ENCODE data around the gene CUL5.

The CUL5 gene

GRCh38 chr11:107998761-107999160 is 9.9 kb upstream of the CUL5 start:
- no peaks in the 10 kb centered on the region for H3K9me3 ChIP-seq
- no peak overlapping the region for H3K27ac ChIP-seq
- TF ChIP-seq CTCF (IDR thresholded peaks at IDR 0.05) = no peak
- no peaks in the 10 kb centered on the region for H3K27me3 ChIP-seq
- no peaks in the 10 kb centered on the region for H3K4me1 ChIP-seq (ENCODE audit: control insufficient read depth in 1 of 2, insufficient read depth in 1 of 2, low read depth in 1 of 2, low read length in 1 of 2)
- no peak overlapping the region for H3K4me3 ChIP-seq (ENCODE audit: low read depth in 1 of 2, low read length in 1 of 2)
- H3K36me3 ChIP-seq = no peaks in the 10 kb centered on the region

DNA sequence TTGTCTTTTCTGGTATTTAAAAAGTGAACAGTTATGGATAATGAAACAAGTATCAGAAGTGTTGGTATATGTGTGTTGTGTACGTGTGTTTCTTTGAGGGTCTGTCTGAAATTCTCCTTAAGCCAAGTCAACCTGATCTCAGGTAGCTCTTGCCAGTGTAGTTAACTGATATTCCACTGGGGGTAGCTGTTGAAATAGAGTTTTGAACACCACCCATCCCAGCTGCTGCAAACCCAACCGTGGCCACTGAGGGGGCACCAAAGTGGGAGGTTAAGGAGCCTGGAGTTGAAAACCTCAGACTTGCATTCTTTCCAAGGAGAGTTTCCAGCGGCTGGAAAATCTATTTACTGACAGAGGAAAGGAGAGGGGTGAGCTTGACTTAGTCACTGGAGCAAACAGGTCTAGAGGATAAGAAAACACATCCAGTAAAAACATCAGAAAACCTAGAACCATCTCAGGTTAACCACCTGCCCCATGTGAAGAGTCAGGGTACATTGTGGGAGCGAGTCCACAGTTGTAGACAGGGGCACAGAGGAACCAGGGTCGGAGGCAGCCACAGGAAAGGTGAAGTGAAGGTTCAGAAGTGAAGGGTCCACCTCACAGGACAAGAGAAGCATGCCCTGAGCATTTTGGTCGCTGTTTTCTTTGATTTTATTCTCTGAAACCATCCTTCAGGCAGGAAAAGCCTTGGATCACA is 8.8 kb upstream of the CUL5 start:
- no peaks in the 10 kb centered on the region for H3K9me3 ChIP-seq
- H3K27ac ChIP-seq = no peak overlapping the region
- no peaks in the 10 kb centered on the region for H3K36me3 ChIP-seq
- no peaks in the 10 kb centered on the region for H3K27me3 ChIP-seq
- no peak overlapping the region for H3K4me3 ChIP-seq (ENCODE audit: low read depth in 1 of 2, low read length in 1 of 2)
- TF ChIP-seq CTCF (IDR thresholded peaks at IDR 0.05) = no peak
- H3K4me1 ChIP-seq (ENCODE audit: control insufficient read depth in 1 of 2, insufficient read depth in 1 of 2, low read depth in 1 of 2, low read length in 1 of 2) = no peaks in the 10 kb centered on the region

DNA sequence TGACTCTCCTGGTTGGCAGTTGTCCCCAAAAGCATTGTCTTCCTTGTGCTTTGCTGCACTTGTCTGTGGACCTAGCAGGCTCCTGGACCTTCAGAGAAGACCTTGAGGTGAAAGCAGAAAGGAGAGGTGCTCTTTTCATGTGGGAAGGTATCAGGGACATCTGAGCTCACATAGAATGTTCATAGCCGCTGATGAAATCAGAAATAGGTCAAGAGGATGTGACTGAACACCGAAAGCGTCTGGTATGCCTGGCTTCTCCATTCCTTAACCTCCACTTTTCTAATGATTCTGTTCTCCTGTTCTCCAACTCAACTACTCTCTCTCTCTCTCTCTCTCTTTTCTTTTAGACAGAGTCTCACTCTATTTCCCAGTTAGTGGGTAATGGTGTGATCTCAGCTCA is 6.2 kb upstream of the CUL5 start:
- no peaks in the 10 kb centered on the region for H3K4me1 ChIP-seq (ENCODE audit: control insufficient read depth in 1 of 2, insufficient read depth in 1 of 2, low read depth in 1 of 2, low read length in 1 of 2)
- no peak overlapping the region for H3K4me3 ChIP-seq (ENCODE audit: low read depth in 1 of 2, low read length in 1 of 2)
- TF ChIP-seq CTCF (IDR thresholded peaks at IDR 0.05) = no peak
- H3K36me3 ChIP-seq = no peaks in the 10 kb centered on the region
- H3K27me3 ChIP-seq = no peaks in the 10 kb centered on the region
- H3K9me3 ChIP-seq = no peaks in the 10 kb centered on the region
- H3K27ac ChIP-seq = no peak overlapping the region

DNA sequence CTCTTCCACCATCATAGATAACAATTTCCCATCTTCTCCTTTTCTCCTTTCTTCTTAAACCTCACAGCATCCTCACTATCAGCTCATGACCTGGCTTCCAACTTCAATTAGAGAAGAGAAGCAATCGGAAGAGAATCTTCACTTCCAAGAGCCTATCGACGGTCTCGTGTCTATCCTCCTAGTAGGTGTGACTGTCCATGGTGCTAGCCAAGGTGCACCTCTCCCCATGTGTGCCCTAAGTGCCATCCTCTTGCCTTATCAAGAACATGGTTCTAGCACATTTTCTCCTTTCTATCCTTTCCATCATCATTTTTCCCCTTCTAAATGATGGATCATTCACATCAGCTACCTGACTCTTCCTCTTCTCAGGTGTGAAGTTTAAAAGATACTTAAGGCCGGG is 5.1 kb upstream of the CUL5 start:
- no peaks in the 10 kb centered on the region for H3K9me3 ChIP-seq
- H3K27me3 ChIP-seq = no peaks in the 10 kb centered on the region
- no peaks in the 10 kb centered on the region for H3K36me3 ChIP-seq
- H3K4me3 ChIP-seq (ENCODE audit: low read depth in 1 of 2, low read length in 1 of 2) = no peak overlapping the region
- no peak for TF ChIP-seq CTCF (IDR thresholded peaks at IDR 0.05)
- peaks cover 0 to 3% of the 10 kb centered on the region in 2 experiments for H3K4me1 ChIP-seq (ENCODE audit: control insufficient read depth in 1 of 2, insufficient read depth in 1 of 2, low read depth in 1 of 2, low read length in 1 of 2)
- H3K27ac ChIP-seq = no peak overlapping the region

GRCh38 chr11:108007819-108008218 is 879 bp upstream of the CUL5 start:
- Histone ChIP-seq H3K27ac (no peak overlapping the region), H3K36me3 (no peaks in the 10 kb centered on the region), H3K9me3 (no peaks in the 10 kb centered on the region), H3K27me3 (no peaks in the 10 kb centered on the region), H3K4me3 (ENCODE audit: low read depth in 1 of 2, low read length in 1 of 2) (no peak overlapping the region), H3K4me1 (ENCODE audit: control insufficient read depth in 1 of 2, insufficient read depth in 1 of 2, low read depth in 1 of 2, low read length in 1 of 2) (peaks cover 18 to 19% of the 10 kb centered on the region in 2 experiments)
- TF ChIP-seq CTCF (IDR thresholded peaks at IDR 0.05) = no peak
